ENCODE measurements around the gene QRFP.

DNA sequence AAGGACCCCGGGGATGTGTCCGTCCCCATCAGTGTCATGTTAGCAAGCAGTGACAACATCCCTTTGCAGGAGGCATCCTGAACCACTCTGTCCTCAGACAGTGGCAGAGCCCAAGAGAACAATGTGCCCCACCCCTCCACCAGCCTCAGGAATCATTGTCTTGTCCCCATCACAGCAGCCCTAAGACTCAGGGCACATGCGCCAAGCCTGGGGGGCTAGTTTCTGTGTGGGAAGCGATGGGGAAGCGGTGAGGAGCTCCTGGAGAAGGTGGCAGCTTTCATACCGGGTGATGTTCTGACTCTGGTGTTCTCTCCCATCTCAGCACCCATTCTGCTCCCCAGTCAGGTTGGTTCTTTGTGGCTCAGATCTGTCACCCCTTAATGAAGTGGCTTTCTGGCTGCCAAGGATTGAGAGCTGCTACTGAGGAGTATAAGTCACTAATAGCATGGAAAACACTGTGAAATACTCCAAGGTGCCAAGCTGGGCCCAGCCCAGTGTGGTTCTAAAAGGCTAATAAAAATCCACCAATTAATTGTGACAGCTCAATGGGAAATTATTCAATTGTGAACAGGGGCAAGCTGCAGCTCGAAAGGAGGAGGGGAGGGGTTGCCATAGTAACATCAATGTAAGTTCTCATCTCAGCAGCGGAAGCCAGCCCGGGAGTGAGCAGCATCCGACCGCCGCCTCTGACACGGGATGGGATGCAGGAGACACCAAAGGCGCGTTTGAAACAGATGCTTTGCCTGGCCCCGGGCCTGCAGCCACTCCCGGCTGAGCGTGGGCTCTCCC lies 4.7 kb downstream of the QRFP start:
- TF ChIP-seq ZNF274 (IDR thresholded peaks at IDR 0.05; ENCODE audit: borderline replicate concordance, extremely low read depth, low read length) (no peak), POLR2AphosphoS5 (IDR thresholded peaks at IDR 0.05; ENCODE audit: low read depth, low read length) (no peak), CHD2 (IDR thresholded peaks at IDR 0.05; ENCODE audit: low read length) (no peak), GTF2F1 (IDR thresholded peaks at IDR 0.05; ENCODE audit: borderline replicate concordance, low read depth, low read length) (no peak), POU5F1 (IDR thresholded peaks at IDR 0.05; ENCODE audit: low read depth, low read length) (no peak), EGR1 (IDR thresholded peaks at IDR 0.05; ENCODE audit: borderline replicate concordance, low read depth, low read length) (no peak), CEBPB (IDR thresholded peaks at IDR 0.05; ENCODE audit: low read depth, low read length) (no peak), YY1 (IDR thresholded peaks at IDR 0.05; ENCODE audit: low read depth, low read length) (no peak), CHD1 (IDR thresholded peaks at IDR 0.05; ENCODE audit: low read depth, low read length) (no peak), FOSL1 (IDR thresholded peaks at IDR 0.05; ENCODE audit: insufficient read depth, low read depth, low read length) (no peak), GABPA (IDR thresholded peaks at IDR 0.05; ENCODE audit: borderline replicate concordance, insufficient read depth, low read length) (no peak), SP1 (IDR thresholded peaks at IDR 0.05; ENCODE audit: low read depth, low read length) (no peak)
- TF ChIP-seq, protein P1, sequence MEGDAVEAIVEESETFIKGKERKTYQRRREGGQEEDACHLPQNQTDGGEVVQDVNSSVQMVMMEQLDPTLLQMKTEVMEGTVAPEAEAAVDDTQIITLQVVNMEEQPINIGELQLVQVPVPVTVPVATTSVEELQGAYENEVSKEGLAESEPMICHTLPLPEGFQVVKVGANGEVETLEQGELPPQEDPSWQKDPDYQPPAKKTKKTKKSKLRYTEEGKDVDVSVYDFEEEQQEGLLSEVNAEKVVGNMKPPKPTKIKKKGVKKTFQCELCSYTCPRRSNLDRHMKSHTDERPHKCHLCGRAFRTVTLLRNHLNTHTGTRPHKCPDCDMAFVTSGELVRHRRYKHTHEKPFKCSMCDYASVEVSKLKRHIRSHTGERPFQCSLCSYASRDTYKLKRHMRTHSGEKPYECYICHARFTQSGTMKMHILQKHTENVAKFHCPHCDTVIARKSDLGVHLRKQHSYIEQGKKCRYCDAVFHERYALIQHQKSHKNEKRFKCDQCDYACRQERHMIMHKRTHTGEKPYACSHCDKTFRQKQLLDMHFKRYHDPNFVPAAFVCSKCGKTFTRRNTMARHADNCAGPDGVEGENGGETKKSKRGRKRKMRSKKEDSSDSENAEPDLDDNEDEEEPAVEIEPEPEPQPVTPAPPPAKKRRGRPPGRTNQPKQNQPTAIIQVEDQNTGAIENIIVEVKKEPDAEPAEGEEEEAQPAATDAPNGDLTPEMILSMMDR (IDR thresholded peaks at IDR 0.05; ENCODE audit: control extremely low read depth in 1 of 3, insufficient read depth in 1 of 3, low read depth in 1 of 3, low read length in 3 of 3) = no peak
- TF ChIP-seq, protein P2, sequence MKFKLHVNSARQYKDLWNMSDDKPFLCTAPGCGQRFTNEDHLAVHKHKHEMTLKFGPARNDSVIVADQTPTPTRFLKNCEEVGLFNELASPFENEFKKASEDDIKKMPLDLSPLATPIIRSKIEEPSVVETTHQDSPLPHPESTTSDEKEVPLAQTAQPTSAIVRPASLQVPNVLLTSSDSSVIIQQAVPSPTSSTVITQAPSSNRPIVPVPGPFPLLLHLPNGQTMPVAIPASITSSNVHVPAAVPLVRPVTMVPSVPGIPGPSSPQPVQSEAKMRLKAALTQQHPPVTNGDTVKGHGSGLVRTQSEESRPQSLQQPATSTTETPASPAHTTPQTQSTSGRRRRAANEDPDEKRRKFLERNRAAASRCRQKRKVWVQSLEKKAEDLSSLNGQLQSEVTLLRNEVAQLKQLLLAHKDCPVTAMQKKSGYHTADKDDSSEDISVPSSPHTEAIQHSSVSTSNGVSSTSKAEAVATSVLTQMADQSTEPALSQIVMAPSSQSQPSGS (IDR thresholded peaks at IDR 0.05; ENCODE audit: low read length) = no peak

Measured in H1 (cell line).